Mesendoderm (in vitro differentiated cells): ENCODE data around the gene MYZAP.

Experiments used
- DNase-seq: peaks from one replicate; pipeline ENCODE4 v3.0.0; 2013
- H2AK5ac ChIP-seq: 2 replicates; pipeline ENCODE4 v1.6.1; 2013; ENCODE audit warnings: low read length, inconsistent platforms
- H2BK120ac ChIP-seq: 2 replicates; pipeline ENCODE4 v1.6.1; 2013; ENCODE audit warnings: low read depth, mild to moderate bottlenecking, low read length, moderate library complexity, mixed read lengths
- H2BK15ac ChIP-seq: replicated peaks from 2 replicates; pipeline ENCODE4 v1.6.1; 2013; ENCODE audit warnings: low read depth, mild to moderate bottlenecking, moderate library complexity
- H2BK5ac ChIP-seq: 2 replicates; pipeline ENCODE4 v1.6.1; 2013; ENCODE audit warnings: low read length, inconsistent platforms
- H3K18ac ChIP-seq: 2 replicates; pipeline ENCODE4 v1.6.1; 2013; ENCODE audit warnings: mild to moderate bottlenecking, low read length, mixed read lengths
- H3K23ac ChIP-seq: one replicate; pipeline ENCODE4 v1.6.1; 2013; ENCODE audit warnings: low read length
- H3K27ac ChIP-seq: 2 replicates; pipeline ENCODE4 v1.5.1; 2013; ENCODE audit warnings: low read depth, mild to moderate bottlenecking, inconsistent platforms, low read length, moderate library complexity
- H3K27me3 ChIP-seq: 2 replicates; pipeline ENCODE4 v1.6.1; 2013; ENCODE audit warnings: low read length, control low read depth, mild to moderate bottlenecking, inconsistent platforms; ENCODE audit not compliant: insufficient read depth, poor library complexity
- H3K36me3 ChIP-seq: 2 replicates; pipeline ENCODE4 v1.6.1; 2013; ENCODE audit warnings: low read length, inconsistent platforms; ENCODE audit not compliant: control insufficient read depth, insufficient read depth
- H3K4ac ChIP-seq: one replicate; pipeline ENCODE4 v1.6.1; 2013; ENCODE audit warnings: low read depth, mild to moderate bottlenecking, low read length, moderate library complexity
- H3K4me1 ChIP-seq: 2 replicates; pipeline ENCODE4 v1.6.1; 2013; ENCODE audit warnings: low read depth, low read length, inconsistent platforms; ENCODE audit not compliant: control insufficient read depth
- H3K4me2 ChIP-seq: 2 replicates; pipeline ENCODE4 v1.6.1; 2013; ENCODE audit warnings: low read length
- H3K4me3 ChIP-seq: 2 replicates; pipeline ENCODE4 v1.5.1; 2013; ENCODE audit warnings: mild to moderate bottlenecking, low read length
- H3K56ac ChIP-seq: one replicate; pipeline ENCODE4 v1.6.1; 2013; ENCODE audit warnings: low read length
- H3K79me1 ChIP-seq: 2 replicates; pipeline ENCODE4 v1.6.1; 2013; ENCODE audit warnings: low read length, inconsistent platforms
- H3K79me2 ChIP-seq: 2 replicates; pipeline ENCODE4 v1.6.1; 2013; ENCODE audit warnings: mild to moderate bottlenecking, low read length; ENCODE audit not compliant: control insufficient read depth, insufficient read depth
- H3K9ac ChIP-seq: 2 replicates; pipeline ENCODE4 v1.6.1; 2013; ENCODE audit warnings: low read length, inconsistent platforms
- H4K5ac ChIP-seq: one replicate; pipeline ENCODE4 v1.6.1; 2013; ENCODE audit warnings: low read length
- H4K8ac ChIP-seq: one replicate; pipeline ENCODE4 v1.6.1; 2013; ENCODE audit warnings: low read depth, mild to moderate bottlenecking, control low read depth, low read length, moderate library complexity
- WGBS: extraction: QIAGEN DNeasy Blood & Tissue Kit; methylation state at CpG from one replicate; pipeline ENCODE4 v1.1.7; 2013; ENCODE audit warnings: low lambda C conversion rate, missing lambda C conversion rate; ENCODE audit not compliant: insufficient coverage; ENCODE audit errors: extremely low coverage; 5-methylcytosine and 5-hydroxymethylcytosine counted together

The MYZAP gene

DNA sequence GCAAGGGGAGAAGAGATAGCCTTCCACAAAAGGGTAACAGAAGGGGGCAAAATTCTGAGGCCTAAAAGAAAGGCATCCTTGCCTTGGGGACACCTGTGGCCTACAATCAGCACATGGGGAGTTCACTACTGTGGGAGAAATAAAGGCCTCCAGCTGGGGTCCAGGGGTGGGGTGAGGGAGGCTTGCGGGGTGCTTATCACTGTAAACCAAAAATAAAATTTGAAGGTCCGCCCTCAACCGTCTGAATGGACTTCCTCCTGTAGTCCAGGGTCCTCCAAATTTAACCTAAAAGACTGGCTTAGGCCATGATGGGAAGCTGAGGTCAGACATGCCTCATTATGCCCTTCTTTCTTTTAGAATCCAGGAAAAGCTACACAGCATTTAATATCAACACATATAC is 112.7 kb downstream of the MYZAP start:
- Histone ChIP-seq H2BK5ac (no peak overlapping the region), H2BK15ac (no peak overlapping the region), H3K4me1 (peaks cover 2% of the 10 kb centered on the region), H2AK5ac (no peak overlapping the region), H3K27me3 (no peaks in the 10 kb centered on the region), H3K4me3 (no peak overlapping the region), H3K56ac (no peak overlapping the region), H3K9ac (no peak overlapping the region), H3K4ac (no peak overlapping the region), H3K18ac (no peak overlapping the region), H3K4me2 (no peak overlapping the region), H3K23ac (no peak overlapping the region), H3K79me1 (peaks cover 9% of the 10 kb centered on the region), H3K36me3 (peaks cover 2% of the 10 kb centered on the region), H3K27ac (no peak overlapping the region), H4K8ac (no peak overlapping the region), H3K79me2 (peaks cover 14% of the 10 kb centered on the region), H2BK120ac (no peak overlapping the region), H4K5ac (no peak overlapping the region)
- WGBS, result no CpG with 5 or more reads among the region's 3 CpGs
- no peak for DNase-seq

GRCh38 chr15:57705746-57706404 is 114.2 kb downstream of the MYZAP start:
- peak overlapping the region; percentile 87 for H4K8ac ChIP-seq
- no peak for DNase-seq
- H4K5ac ChIP-seq, result peak overlapping the region; percentile 76
- H3K27me3 ChIP-seq, result no peaks in the 10 kb centered on the region
- no CpG with 5 or more reads among the region's 12 CpGs for WGBS
- no peak overlapping the region for H3K23ac ChIP-seq
- peak overlapping the region; percentile 84 for H3K4ac ChIP-seq
- peak overlapping the region; percentile 21 for H3K18ac ChIP-seq
- H3K56ac ChIP-seq, result peak overlapping the region; percentile 82
- no peak overlapping the region for H2BK5ac ChIP-seq
- H2AK5ac ChIP-seq, result no peak overlapping the region
- H2BK120ac ChIP-seq, result no peak overlapping the region
- peaks cover 2% of the 10 kb centered on the region for H3K4me1 ChIP-seq
- no peak overlapping the region for H2BK15ac ChIP-seq
- H3K36me3 ChIP-seq, result peaks cover 2% of the 10 kb centered on the region
- H3K27ac ChIP-seq, result no peak overlapping the region
- H3K79me2 ChIP-seq, result peaks cover 14% of the 10 kb centered on the region
- peaks cover 10% of the 10 kb centered on the region for H3K79me1 ChIP-seq
- H3K9ac ChIP-seq, result peak overlapping the region; percentile 49
- H3K4me2 ChIP-seq, result peak overlapping the region; percentile 57
- H3K4me3 ChIP-seq, result no peak overlapping the region

DNA sequence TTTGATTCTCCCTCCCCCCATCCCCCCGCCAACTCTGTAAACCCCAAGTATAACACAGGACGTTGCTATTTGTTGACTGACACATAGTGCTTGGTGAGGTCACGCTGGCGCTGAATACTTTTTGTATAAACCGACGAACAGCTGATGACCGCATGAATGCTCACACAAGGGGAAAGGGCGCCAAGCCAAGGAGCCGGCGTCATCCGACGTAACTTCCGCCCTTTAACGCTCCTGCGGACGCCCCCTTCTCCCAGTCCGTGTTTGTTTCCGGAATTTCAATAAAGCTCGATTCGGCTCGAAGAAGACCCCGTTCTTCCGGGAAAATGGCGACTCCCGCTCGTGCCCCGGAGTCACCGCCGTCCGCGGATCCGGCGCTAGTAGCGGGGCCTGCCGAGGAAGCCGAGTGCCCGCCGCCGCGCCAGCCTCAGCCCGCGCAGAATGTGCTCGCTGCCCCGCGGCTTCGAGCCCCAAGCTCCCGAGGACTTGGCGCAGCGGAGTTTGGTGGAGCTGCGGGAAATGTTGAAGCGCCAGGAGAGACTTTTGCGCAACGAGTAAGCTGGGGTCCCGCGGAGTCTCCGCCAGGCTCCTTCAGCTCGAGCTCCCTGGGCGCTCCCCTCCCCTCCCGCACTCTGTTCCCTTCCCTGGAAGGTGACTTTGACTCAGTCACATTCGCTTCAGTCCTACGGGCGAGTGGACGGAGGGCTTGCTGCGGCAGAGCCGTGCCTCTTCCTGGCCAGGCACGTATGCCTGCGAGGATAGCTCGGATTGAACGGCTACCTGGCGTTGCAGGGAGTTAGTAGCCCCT is 114.9 kb downstream of the MYZAP start, which contains the start of gene POLR2M:
POLR2M (plus strand) TSS at position 310 of the 805 bp plus-strand sequence; CDS start at position 439, 129 bp downstream.
- H3K79me2 ChIP-seq, result peaks cover 14% of the 10 kb centered on the region
- no CpG with 5 or more reads among the region's 70 CpGs for WGBS
- peak; percentile 97 for DNase-seq
- H3K4me3 ChIP-seq, result peak within 1 kb of the TSS; percentile 92
- no peak within 1 kb of the TSS for H2AK5ac ChIP-seq
- H3K23ac ChIP-seq, result peak within 1 kb of the TSS; percentile 29
- H4K8ac ChIP-seq, result peak within 1 kb of the TSS; percentile 87
- peak within 1 kb of the TSS; percentile 89 for H3K9ac ChIP-seq
- no peak within 1 kb of the TSS for H2BK15ac ChIP-seq
- H3K27me3 ChIP-seq, result no peaks in the 10 kb centered on the region
- H3K4me2 ChIP-seq, result peak within 1 kb of the TSS; percentile 79
- H3K56ac ChIP-seq, result peak within 1 kb of the TSS; percentile 92
- no peak within 1 kb of the TSS for H2BK5ac ChIP-seq
- H3K18ac ChIP-seq, result peak within 1 kb of the TSS; percentile 81
- peak within 1 kb of the TSS; percentile 84 for H3K4ac ChIP-seq
- peaks cover 2% of the 10 kb centered on the region for H3K4me1 ChIP-seq
- H3K27ac ChIP-seq, result peak within 1 kb of the TSS; percentile 15
- no peak within 1 kb of the TSS for H2BK120ac ChIP-seq
- peaks cover 10% of the 10 kb centered on the region for H3K79me1 ChIP-seq
- H3K36me3 ChIP-seq, result peaks cover 5% of the 10 kb centered on the region
- peak within 1 kb of the TSS; percentile 76 for H4K5ac ChIP-seq

GRCh38 chr15:57708047-57708446 is 116.3 kb downstream of the MYZAP start:
- H3K4ac ChIP-seq, result no peak overlapping the region
- no peak overlapping the region for H3K23ac ChIP-seq
- H2BK120ac ChIP-seq, result no peak overlapping the region
- no peaks in the 10 kb centered on the region for H3K27me3 ChIP-seq
- DNase-seq, result no peak
- H3K4me3 ChIP-seq, result no peak overlapping the region
- H3K4me2 ChIP-seq, result no peak overlapping the region
- H2AK5ac ChIP-seq, result no peak overlapping the region
- no peak overlapping the region for H3K18ac ChIP-seq
- peaks cover 2% of the 10 kb centered on the region for H3K4me1 ChIP-seq
- H3K27ac ChIP-seq, result no peak overlapping the region
- H2BK15ac ChIP-seq, result no peak overlapping the region
- no peak overlapping the region for H3K56ac ChIP-seq
- no CpG with 5 or more reads among the region's 4 CpGs for WGBS
- peaks cover 9% of the 10 kb centered on the region for H3K36me3 ChIP-seq
- H4K5ac ChIP-seq, result no peak overlapping the region
- H2BK5ac ChIP-seq, result no peak overlapping the region
- H4K8ac ChIP-seq, result no peak overlapping the region
- H3K79me1 ChIP-seq, result peaks cover 10% of the 10 kb centered on the region
- peaks cover 14% of the 10 kb centered on the region for H3K79me2 ChIP-seq
- H3K9ac ChIP-seq, result peak overlapping the region; percentile 14

- H3K4me2 ChIP-seq, result no peak overlapping the region
- no peak overlapping the region for H3K4ac ChIP-seq
- no CpG with 5 or more reads among the region's 2 CpGs for WGBS
Observed at GRCh38 chr15:57718309-57718708, 126.6 kb downstream of the MYZAP start.

More at GRCh38 chr15:57718309-57718708, 126.6 kb downstream of the MYZAP start:
- H3K36me3 ChIP-seq, result peaks cover 2% of the 10 kb centered on the region
- H2AK5ac ChIP-seq, result no peak overlapping the region
- no peak overlapping the region for H2BK5ac ChIP-seq
- no peaks in the 10 kb centered on the region for H3K79me2 ChIP-seq
- no peaks in the 10 kb centered on the region for H3K79me1 ChIP-seq
- no peak overlapping the region for H3K27ac ChIP-seq
- no peaks in the 10 kb centered on the region for H3K4me1 ChIP-seq
- no peaks in the 10 kb centered on the region for H3K27me3 ChIP-seq
- DNase-seq, result no peak
- no peak overlapping the region for H2BK120ac ChIP-seq
- H3K18ac ChIP-seq, result no peak overlapping the region
- no peak overlapping the region for H3K23ac ChIP-seq
- no peak overlapping the region for H4K5ac ChIP-seq
- H3K56ac ChIP-seq, result no peak overlapping the region
- no peak overlapping the region for H2BK15ac ChIP-seq
- no peak overlapping the region for H4K8ac ChIP-seq
- no peak overlapping the region for H3K9ac ChIP-seq
- H3K4me3 ChIP-seq, result no peak overlapping the region
